ENCODE data around the gene IL18RAP. TPM values are rescaled to one million over a fixed set of nuclear protein-coding genes. Genes with fewer than 3 reads are reported as not detected.

IL18RAP gene
- total RNA-seq, 1 experiment from 2014 or later: not detected

DNA sequence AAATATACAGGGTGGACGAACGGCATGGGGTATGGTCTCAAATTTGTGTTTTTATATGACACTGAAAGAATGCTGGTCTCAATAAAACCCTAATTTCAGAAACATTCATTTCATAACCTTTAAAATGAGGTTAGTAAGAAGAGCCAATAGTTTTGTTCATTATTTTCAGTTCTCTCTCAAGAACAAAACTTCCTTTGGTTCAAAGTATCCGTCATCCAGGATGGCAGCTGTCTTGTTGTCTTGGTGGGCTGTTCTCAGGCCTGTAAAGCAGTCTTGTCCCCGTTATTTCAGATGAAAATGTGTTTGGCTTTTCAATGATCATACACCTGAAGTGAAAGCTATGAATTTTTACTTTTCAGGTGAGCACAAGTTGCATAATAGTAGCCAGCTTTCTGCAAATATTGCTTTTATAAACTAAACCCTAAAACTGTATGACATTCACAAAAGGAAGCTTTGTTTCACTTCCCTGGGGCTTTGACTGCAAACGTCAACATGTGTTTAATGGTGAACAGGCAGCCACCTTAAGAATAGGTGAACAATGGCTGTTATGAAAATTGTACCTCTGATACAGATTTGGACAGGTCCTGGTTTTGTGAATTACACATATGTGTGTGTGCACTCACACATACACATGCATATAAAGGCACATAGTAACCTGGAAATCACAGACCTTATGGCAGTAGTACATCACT lies 2.6 kb downstream of the IL18RAP start:
- no peaks in the 10 kb centered on the region for H3K4me1 ChIP-seq (ENCODE audit: insufficient read depth, low read length)

More for the DNA sequence above, 2.6 kb downstream of the IL18RAP start:
- Histone ChIP-seq H3K27ac (ENCODE audit: insufficient read length, low read depth, low read length) (no peak overlapping the region), H4K20me1 (ENCODE audit: control insufficient read depth, insufficient read depth, insufficient read length) (no peaks in the 10 kb centered on the region), H4K91ac (ENCODE audit: insufficient read length, low read depth, low read length) (no peak overlapping the region), H2BK12ac (ENCODE audit: insufficient read length, low read depth, low read length) (no peak overlapping the region), H3K4me2 (ENCODE audit: insufficient read depth, insufficient read length, low read length) (no peak overlapping the region), H2AK5ac (ENCODE audit: insufficient read length, low read length) (no peak overlapping the region), H3K23ac (ENCODE audit: insufficient read length, low read depth, low read length) (no peak overlapping the region), H2BK15ac (ENCODE audit: low read depth, low read length) (no peak overlapping the region), H3K14ac (ENCODE audit: insufficient read depth, low read length) (no peak overlapping the region), H3T11ph (ENCODE audit: low read length) (no peak overlapping the region), H3K9ac (ENCODE audit: extremely low read depth, insufficient read length, low read length) (no peak overlapping the region), H2BK120ac (ENCODE audit: low read depth, low read length, poor library complexity, severe bottlenecking) (no peak overlapping the region), H3K9me3 (ENCODE audit: control insufficient read depth, low read depth, low read length) (no peaks in the 10 kb centered on the region), H4K8ac (replicated peaks; ENCODE audit: insufficient read length, low read depth, low read length) (no peak overlapping the region), H3K27me3 (ENCODE audit: insufficient read depth, low read length) (no peaks in the 10 kb centered on the region), H4K5ac (ENCODE audit: insufficient read length, low read depth, low read length) (no peak overlapping the region), H3K23me2 (ENCODE audit: insufficient read length, low read depth, low read length, poor library complexity, severe bottlenecking) (no peaks in the 10 kb centered on the region), H3K79me2 (ENCODE audit: insufficient read depth, low read length) (no peaks in the 10 kb centered on the region), H2BK5ac (ENCODE audit: insufficient read length, low read length) (no peak overlapping the region), H3K79me1 (ENCODE audit: insufficient read depth, low read depth, low read length, poor library complexity, severe bottlenecking) (no peaks in the 10 kb centered on the region), H3K18ac (ENCODE audit: insufficient read length, low read depth, low read length) (no peak overlapping the region), H3K4ac (ENCODE audit: low read depth, low read length) (no peak overlapping the region), H3K56ac (ENCODE audit: insufficient read length, low read depth, low read length) (no peak overlapping the region), H2AFZ (ENCODE audit: low read length) (no peak overlapping the region), H2BK20ac (ENCODE audit: low read depth, low read length, poor library complexity, severe bottlenecking) (no peak overlapping the region)
- no peak for DNase-seq
- no peaks in the 10 kb centered on the region; a peak in 2 of 5 replicates for H3K9me3 Mint-ChIP-seq
- H3K27ac Mint-ChIP-seq: no peak overlapping the region
- no peaks in the 10 kb centered on the region for H3K4me1 Mint-ChIP-seq
- no CpG with 5 or more reads among the region's 5 CpGs for WGBS (ENCODE audit: extremely low coverage, insufficient read length, low lambda C conversion rate)
- TF ChIP-seq, protein P1, sequence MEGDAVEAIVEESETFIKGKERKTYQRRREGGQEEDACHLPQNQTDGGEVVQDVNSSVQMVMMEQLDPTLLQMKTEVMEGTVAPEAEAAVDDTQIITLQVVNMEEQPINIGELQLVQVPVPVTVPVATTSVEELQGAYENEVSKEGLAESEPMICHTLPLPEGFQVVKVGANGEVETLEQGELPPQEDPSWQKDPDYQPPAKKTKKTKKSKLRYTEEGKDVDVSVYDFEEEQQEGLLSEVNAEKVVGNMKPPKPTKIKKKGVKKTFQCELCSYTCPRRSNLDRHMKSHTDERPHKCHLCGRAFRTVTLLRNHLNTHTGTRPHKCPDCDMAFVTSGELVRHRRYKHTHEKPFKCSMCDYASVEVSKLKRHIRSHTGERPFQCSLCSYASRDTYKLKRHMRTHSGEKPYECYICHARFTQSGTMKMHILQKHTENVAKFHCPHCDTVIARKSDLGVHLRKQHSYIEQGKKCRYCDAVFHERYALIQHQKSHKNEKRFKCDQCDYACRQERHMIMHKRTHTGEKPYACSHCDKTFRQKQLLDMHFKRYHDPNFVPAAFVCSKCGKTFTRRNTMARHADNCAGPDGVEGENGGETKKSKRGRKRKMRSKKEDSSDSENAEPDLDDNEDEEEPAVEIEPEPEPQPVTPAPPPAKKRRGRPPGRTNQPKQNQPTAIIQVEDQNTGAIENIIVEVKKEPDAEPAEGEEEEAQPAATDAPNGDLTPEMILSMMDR (conservative IDR thresholded peaks at IDR 0.05): no peak
- no peak overlapping the region for H3K4me3 Mint-ChIP-seq
- H3K27me3 Mint-ChIP-seq (ENCODE audit: low read depth): peaks cover 19% of the 10 kb centered on the region
- H3K36me3 Mint-ChIP-seq (ENCODE audit: insufficient read depth in 1 of 3, low read depth in 3 of 3): no peaks in the 10 kb centered on the region
